GM23338 (cell line): ENCODE measurements around the gene HPCA. TPM values are rescaled to one million over a fixed set of nuclear protein-coding genes. Genes with fewer than 3 reads are reported as not detected.

ENCODE experiments used
- EZH2 ChIP-seq: fragments of 200-600 bp; sonication (generic); IDR thresholded peaks from one replicate; pipeline ENCODE4 v1.8.0; 2017; ENCODE audit warnings: antibody characterized with exemption, mild to moderate bottlenecking, low read depth; ENCODE audit not compliant: unreplicated experiment
- EZH2phosphoT487 ChIP-seq: fragments of 200-600 bp; sonication (generic); IDR thresholded peaks from one replicate; pipeline ENCODE4 v1.8.1; 2018; ENCODE audit warnings: antibody characterized with exemption; ENCODE audit not compliant: unreplicated experiment
- JUNB ChIP-seq: IDR thresholded peaks from one replicate; pipeline ENCODE4 v1.6.1; 2016; ENCODE audit warnings: antibody characterized with exemption; ENCODE audit not compliant: unreplicated experiment
- NANOG ChIP-seq: IDR thresholded peaks from 2 replicates; pipeline ENCODE4 v1.6.1; 2016; ENCODE audit warnings: antibody characterized with exemption, borderline replicate concordance
- POLR2AphosphoS5 ChIP-seq: IDR thresholded peaks from 2 replicates; pipeline ENCODE4 v1.6.1; 2016; ENCODE audit warnings: antibody characterized with exemption, low read depth
- ZNF114 ChIP-seq: fragments of 250-450 bp; sonication (Bioruptor Pico); IDR thresholded peaks from 2 replicates; pipeline ENCODE4 v1.5.0; 2020; ENCODE audit warnings: mild to moderate bottlenecking, moderate library complexity
- polyA plus RNA-seq: library from polyadenylated mRNA; unstranded; fragments of >200 nt; fragmentation: Nextera tagmentation; extraction: Ambion mirVana; gene quantifications from 2 replicates; pipeline ENCODE4 v1.2.1, GENCODE V29; 2016
- total RNA-seq: library from RNA; depleted of rRNA; stranded (reverse); fragments of >200 nt; shearing (Covaris generic); gene quantifications from 2 replicates; pipeline ENCODE4 v1.2.3, GENCODE V29; 2014
- TF ChIP-seq, protein P1 (sequence below): fragments of 250-450 bp; sonication (Bioruptor Pico); IDR thresholded peaks from 2 replicates; pipeline ENCODE4 v1.5.0; 2020; ENCODE audit warnings: mild to moderate bottlenecking, moderate library complexity
- TF ChIP-seq, protein P2 (sequence below): IDR thresholded peaks from one replicate; pipeline ENCODE4 v1.6.1; 2018; ENCODE audit warnings: antibody characterized with exemption; ENCODE audit not compliant: unreplicated experiment
- TF ChIP-seq, protein P3 (sequence below): IDR thresholded peaks from 2 replicates; pipeline ENCODE4 v1.6.1; 2016; ENCODE audit warnings: antibody characterized with exemption

Gene HPCA
- total and polyA plus RNA-seq, 2 experiments from 2014 or later: 0.35 to 0.82 TPM

DNA sequence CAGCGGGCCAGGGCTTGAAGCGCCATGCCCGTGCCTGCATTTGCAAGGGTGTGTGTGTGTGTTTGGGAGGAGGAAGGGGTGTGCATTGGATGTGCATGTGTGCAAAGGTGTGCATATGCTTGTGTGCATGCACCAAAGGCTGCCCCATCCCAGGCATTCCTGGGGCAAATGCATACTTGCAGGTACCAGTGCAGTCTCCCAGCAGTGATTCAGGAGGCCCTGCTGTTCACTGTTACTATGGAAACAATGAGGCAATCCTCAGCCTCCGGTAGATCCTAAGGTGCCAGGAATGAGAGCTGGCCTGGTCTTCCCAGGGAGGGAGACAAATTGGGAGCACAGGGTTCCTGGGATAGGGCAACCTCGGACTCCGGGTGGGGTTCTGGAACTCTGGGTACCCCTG is 8.1 kb upstream of the HPCA start (continued):
- TF ChIP-seq, protein P1, sequence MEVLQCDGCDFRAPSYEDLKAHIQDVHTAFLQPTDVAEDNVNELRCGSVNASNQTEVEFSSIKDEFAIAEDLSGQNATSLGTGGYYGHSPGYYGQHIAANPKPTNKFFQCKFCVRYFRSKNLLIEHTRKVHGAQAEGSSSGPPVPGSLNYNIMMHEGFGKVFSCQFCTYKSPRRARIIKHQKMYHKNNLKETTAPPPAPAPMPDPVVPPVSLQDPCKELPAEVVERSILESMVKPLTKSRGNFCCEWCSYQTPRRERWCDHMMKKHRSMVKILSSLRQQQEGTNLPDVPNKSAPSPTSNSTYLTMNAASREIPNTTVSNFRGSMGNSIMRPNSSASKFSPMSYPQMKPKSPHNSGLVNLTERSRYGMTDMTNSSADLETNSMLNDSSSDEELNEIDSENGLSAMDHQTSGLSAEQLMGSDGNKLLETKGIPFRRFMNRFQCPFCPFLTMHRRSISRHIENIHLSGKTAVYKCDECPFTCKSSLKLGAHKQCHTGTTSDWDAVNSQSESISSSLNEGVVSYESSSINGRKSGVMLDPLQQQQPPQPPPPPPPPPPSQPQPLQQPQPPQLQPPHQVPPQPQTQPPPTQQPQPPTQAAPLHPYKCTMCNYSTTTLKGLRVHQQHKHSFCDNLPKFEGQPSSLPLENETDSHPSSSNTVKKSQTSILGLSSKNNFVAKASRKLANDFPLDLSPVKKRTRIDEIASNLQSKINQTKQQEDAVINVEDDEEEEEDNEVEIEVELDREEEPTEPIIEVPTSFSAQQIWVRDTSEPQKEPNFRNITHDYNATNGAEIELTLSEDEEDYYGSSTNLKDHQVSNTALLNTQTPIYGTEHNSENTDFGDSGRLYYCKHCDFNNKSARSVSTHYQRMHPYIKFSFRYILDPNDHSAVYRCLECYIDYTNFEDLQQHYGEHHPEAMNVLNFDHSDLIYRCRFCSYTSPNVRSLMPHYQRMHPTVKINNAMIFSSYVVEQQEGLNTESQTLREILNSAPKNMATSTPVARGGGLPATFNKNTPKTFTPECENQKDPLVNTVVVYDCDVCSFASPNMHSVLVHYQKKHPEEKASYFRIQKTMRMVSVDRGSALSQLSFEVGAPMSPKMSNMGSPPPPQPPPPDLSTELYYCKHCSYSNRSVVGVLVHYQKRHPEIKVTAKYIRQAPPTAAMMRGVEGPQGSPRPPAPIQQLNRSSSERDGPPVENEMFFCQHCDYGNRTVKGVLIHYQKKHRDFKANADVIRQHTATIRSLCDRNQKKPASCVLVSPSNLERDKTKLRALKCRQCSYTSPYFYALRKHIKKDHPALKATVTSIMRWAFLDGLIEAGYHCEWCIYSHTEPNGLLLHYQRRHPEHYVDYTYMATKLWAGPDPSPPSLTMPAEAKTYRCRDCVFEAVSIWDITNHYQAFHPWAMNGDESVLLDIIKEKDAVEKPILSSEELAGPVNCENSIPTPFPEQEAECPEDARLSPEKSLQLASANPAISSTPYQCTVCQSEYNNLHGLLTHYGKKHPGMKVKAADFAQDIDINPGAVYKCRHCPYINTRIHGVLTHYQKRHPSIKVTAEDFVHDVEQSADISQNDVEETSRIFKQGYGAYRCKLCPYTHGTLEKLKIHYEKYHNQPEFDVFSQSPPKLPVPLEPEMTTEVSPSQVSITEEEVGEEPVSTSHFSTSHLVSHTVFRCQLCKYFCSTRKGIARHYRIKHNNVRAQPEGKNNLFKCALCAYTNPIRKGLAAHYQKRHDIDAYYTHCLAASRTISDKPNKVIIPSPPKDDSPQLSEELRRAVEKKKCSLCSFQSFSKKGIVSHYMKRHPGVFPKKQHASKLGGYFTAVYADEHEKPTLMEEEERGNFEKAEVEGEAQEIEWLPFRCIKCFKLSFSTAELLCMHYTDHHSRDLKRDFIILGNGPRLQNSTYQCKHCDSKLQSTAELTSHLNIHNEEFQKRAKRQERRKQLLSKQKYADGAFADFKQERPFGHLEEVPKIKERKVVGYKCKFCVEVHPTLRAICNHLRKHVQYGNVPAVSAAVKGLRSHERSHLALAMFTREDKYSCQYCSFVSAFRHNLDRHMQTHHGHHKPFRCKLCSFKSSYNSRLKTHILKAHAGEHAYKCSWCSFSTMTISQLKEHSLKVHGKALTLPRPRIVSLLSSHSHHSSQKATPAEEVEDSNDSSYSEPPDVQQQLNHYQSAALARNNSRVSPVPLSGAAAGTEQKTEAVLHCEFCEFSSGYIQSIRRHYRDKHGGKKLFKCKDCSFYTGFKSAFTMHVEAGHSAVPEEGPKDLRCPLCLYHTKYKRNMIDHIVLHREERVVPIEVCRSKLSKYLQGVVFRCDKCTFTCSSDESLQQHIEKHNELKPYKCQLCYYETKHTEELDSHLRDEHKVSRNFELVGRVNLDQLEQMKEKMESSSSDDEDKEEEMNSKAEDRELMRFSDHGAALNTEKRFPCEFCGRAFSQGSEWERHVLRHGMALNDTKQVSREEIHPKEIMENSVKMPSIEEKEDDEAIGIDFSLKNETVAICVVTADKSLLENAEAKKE (CRISPR knock-in tag): no peak
- TF ChIP-seq JUNB: no peak
- TF ChIP-seq EZH2: no peak
- TF ChIP-seq, protein P2, sequence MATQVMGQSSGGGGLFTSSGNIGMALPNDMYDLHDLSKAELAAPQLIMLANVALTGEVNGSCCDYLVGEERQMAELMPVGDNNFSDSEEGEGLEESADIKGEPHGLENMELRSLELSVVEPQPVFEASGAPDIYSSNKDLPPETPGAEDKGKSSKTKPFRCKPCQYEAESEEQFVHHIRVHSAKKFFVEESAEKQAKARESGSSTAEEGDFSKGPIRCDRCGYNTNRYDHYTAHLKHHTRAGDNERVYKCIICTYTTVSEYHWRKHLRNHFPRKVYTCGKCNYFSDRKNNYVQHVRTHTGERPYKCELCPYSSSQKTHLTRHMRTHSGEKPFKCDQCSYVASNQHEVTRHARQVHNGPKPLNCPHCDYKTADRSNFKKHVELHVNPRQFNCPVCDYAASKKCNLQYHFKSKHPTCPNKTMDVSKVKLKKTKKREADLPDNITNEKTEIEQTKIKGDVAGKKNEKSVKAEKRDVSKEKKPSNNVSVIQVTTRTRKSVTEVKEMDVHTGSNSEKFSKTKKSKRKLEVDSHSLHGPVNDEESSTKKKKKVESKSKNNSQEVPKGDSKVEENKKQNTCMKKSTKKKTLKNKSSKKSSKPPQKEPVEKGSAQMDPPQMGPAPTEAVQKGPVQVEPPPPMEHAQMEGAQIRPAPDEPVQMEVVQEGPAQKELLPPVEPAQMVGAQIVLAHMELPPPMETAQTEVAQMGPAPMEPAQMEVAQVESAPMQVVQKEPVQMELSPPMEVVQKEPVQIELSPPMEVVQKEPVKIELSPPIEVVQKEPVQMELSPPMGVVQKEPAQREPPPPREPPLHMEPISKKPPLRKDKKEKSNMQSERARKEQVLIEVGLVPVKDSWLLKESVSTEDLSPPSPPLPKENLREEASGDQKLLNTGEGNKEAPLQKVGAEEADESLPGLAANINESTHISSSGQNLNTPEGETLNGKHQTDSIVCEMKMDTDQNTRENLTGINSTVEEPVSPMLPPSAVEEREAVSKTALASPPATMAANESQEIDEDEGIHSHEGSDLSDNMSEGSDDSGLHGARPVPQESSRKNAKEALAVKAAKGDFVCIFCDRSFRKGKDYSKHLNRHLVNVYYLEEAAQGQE: no peak
- no peak for TF ChIP-seq EZH2phosphoT487
- TF ChIP-seq, protein P3, sequence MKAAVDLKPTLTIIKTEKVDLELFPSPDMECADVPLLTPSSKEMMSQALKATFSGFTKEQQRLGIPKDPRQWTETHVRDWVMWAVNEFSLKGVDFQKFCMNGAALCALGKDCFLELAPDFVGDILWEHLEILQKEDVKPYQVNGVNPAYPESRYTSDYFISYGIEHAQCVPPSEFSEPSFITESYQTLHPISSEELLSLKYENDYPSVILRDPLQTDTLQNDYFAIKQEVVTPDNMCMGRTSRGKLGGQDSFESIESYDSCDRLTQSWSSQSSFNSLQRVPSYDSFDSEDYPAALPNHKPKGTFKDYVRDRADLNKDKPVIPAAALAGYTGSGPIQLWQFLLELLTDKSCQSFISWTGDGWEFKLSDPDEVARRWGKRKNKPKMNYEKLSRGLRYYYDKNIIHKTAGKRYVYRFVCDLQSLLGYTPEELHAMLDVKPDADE: no peak
- no peak for TF ChIP-seq POLR2AphosphoS5
- no peak for TF ChIP-seq NANOG
- TF ChIP-seq ZNF114 (CRISPR knock-in tag): no peak
